ENCODE data around the gene SCCPDH. TPM values are rescaled to one million over a fixed set of nuclear protein-coding genes. Genes with fewer than 3 reads are reported as not detected.

Gene SCCPDH
- total and polyA plus RNA-seq, 2 donors (not counting 3 experiments of a cell fraction or from before 2014, with no cell fraction given), result 24.4 to 37.5 TPM

DNA sequence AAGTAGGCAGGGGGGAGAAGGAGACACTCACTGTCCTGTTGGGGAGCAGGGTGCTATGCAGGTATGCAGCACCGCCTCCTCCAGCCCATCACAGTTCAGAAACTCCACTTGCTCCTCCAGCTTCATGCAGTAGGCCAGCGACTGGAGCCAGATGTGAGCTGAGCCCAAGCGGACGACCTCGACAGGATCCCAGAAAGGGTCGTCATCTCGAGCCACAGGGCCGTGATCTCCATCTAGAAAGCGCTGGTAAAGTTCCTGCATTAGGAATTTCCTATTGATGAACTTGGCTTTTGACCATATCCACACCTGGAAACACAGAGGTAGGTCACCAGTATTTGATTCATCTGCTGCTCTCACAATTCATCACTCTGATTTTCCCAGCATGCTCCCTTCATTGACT, 56.1 kb downstream of the SCCPDH start:
- Histone ChIP-seq H3K36me3 (ENCODE audit: control insufficient read depth in 2 of 2, extremely low read depth in 1 of 2, insufficient read depth in 2 of 2, low read length in 2 of 2) (peaks cover 2 to 4% of the 10 kb centered on the region in 2 experiments), H3K9me1 (replicated peaks; ENCODE audit: control insufficient read depth, extremely low read depth, insufficient read depth, low read length) (no peaks in the 10 kb centered on the region), H4K20me1 (replicated peaks; ENCODE audit: control insufficient read depth, extremely low read depth, insufficient read depth, low read length) (no peaks in the 10 kb centered on the region), H3K27me3 (ENCODE audit: control insufficient read depth in 2 of 2, insufficient read depth in 2 of 2, low read length in 2 of 2) (no peaks in the 10 kb centered on the region), H3K79me2 (ENCODE audit: control insufficient read depth, insufficient read depth, low read length) (no peaks in the 10 kb centered on the region), H3K4me1 (ENCODE audit: control insufficient read depth, extremely low read depth, insufficient read depth, low read length) (peaks cover 11% of the 10 kb centered on the region), H3K27ac (ENCODE audit: insufficient read depth, low read depth, low read length) (no peak overlapping the region), H3K9ac (replicated peaks; ENCODE audit: extremely low read depth, insufficient read depth, low read length) (no peak overlapping the region), H3K4me2 (ENCODE audit: insufficient read depth, low read length) (no peak overlapping the region), H3K9me3 (replicated peaks; ENCODE audit: control insufficient read depth, insufficient read depth, low read length) (no peaks in the 10 kb centered on the region), H3K4me3 (replicated peaks in 1 of 3; ENCODE audit: insufficient read depth in 1 of 3, low read depth in 1 of 3, low read length in 3 of 3) (no peak overlapping the region), H2AFZ (ENCODE audit: low read depth, low read length) (no peak overlapping the region)
- DNase-seq (ENCODE audit: low read depth, low spot score), result no peak
- no peak for FAIRE-seq
- no TSS peak for BruUV-seq (replicated peaks)
- POLR2A ChIA-PET, result interaction anchor here (0.5 kb wide), 1 partner anchor 272 kb away, joined by 6 read pairs; no protein-coding TSS in a partner anchor
- dilution Hi-C loops (cut with MboI; ENCODE audit: extremely low pct_ligation_motif_present, low sequenced_read_pairs), result no loop called here
- intact Hi-C loops (cut with micrococcal nuclease), result no loop called here
- TF ChIP-seq MYC (IDR thresholded peaks at IDR 0.05; ENCODE audit: low read depth, low read length), result no peak
- no peak for TF ChIP-seq POLR2A (IDR thresholded peaks at IDR 0.05; ENCODE audit: low read depth, low read length)
- TF ChIP-seq, protein P1, sequence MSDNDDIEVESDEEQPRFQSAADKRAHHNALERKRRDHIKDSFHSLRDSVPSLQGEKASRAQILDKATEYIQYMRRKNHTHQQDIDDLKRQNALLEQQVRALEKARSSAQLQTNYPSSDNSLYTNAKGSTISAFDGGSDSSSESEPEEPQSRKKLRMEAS (IDR thresholded peaks at IDR 0.05; ENCODE audit: insufficient read depth, insufficient read length), result no peak
- no peak for TF ChIP-seq EZH2 (IDR thresholded peaks at IDR 0.05; ENCODE audit: borderline replicate concordance, low read depth, low read length, severe bottlenecking)
- TF ChIP-seq JUN (IDR thresholded peaks at IDR 0.05; ENCODE audit: borderline replicate concordance, insufficient read depth, insufficient read length, low read depth), result no peak
- TF ChIP-seq, protein P2, sequence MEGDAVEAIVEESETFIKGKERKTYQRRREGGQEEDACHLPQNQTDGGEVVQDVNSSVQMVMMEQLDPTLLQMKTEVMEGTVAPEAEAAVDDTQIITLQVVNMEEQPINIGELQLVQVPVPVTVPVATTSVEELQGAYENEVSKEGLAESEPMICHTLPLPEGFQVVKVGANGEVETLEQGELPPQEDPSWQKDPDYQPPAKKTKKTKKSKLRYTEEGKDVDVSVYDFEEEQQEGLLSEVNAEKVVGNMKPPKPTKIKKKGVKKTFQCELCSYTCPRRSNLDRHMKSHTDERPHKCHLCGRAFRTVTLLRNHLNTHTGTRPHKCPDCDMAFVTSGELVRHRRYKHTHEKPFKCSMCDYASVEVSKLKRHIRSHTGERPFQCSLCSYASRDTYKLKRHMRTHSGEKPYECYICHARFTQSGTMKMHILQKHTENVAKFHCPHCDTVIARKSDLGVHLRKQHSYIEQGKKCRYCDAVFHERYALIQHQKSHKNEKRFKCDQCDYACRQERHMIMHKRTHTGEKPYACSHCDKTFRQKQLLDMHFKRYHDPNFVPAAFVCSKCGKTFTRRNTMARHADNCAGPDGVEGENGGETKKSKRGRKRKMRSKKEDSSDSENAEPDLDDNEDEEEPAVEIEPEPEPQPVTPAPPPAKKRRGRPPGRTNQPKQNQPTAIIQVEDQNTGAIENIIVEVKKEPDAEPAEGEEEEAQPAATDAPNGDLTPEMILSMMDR (IDR thresholded peaks at IDR 0.05; ENCODE audit: extremely low read depth in 1 of 2, insufficient read depth in 1 of 2, low read depth in 1 of 2, low read length in 2 of 2), result no peak
- no peak for TF ChIP-seq GATA2 (IDR thresholded peaks at IDR 0.05; ENCODE audit: insufficient read depth, insufficient read length, low read depth, low read length)
- no peak for TF ChIP-seq POLR2AphosphoS5 (IDR thresholded peaks at IDR 0.05; ENCODE audit: insufficient read depth, low read depth, low read length)
- no peak for TF ChIP-seq FOS (IDR thresholded peaks at IDR 0.05; ENCODE audit: borderline replicate concordance, insufficient read depth, low read length)
- CTCF ChIA-PET, result no interaction called here
